Parathyroid adenoma (tissue), 2 donors: ENCODE data around the gene SPPL2C.
"Not testable (repeated sequence)": the region's sequence is repeated elsewhere in the genome, so short reads cannot be mapped to it uniquely, and the experiment has no call there.

Source experiments
- H2AFZ ChIP-seq: fragments of 300-600 bp; sonication (generic); one replicate; pipeline ENCODE4 v1.7.0; 2017; ENCODE audit warnings: antibody characterized with exemption, mild to moderate bottlenecking
- H3K27ac ChIP-seq: fragments of 300-600 bp; sonication (generic); one replicate; pipeline ENCODE4 v1.7.0; 2017
- H3K27me3 ChIP-seq: fragments of 300-600 bp; sonication (generic); one replicate; pipeline ENCODE4 v1.7.0; 2017; ENCODE audit warnings: low read length; ENCODE audit not compliant: control insufficient read depth, insufficient read depth
- H3K36me3 ChIP-seq: fragments of 300-600 bp; sonication (generic); one replicate; pipeline ENCODE4 v1.7.0; 2017; ENCODE audit warnings: low read length; ENCODE audit not compliant: control insufficient read depth, insufficient read depth
- H3K4me1 ChIP-seq: fragments of 300-600 bp; sonication (generic); one replicate; pipeline ENCODE4 v1.7.0; 2017; ENCODE audit warnings: control low read depth
- H3K4me2 ChIP-seq: fragments of 300-600 bp; sonication (generic); one replicate; pipeline ENCODE4 v1.7.0; 2017; ENCODE audit warnings: low read length
- H3K4me3 ChIP-seq: fragments of 300-600 bp; sonication (generic); one replicate; pipeline ENCODE4 v1.7.0; 2017; ENCODE audit warnings: low read depth, low read length
- H3K79me2 ChIP-seq: fragments of 300-600 bp; sonication (generic); one replicate; pipeline ENCODE4 v1.7.0; 2017; ENCODE audit warnings: control low read depth
- H3K9ac ChIP-seq: fragments of 300-600 bp; sonication (generic); one replicate; pipeline ENCODE4 v1.7.0; 2017; ENCODE audit warnings: mild to moderate bottlenecking
- H3K9me3 ChIP-seq: fragments of 300-600 bp; sonication (generic); one replicate; pipeline ENCODE4 v1.7.0; 2017; ENCODE audit warnings: low read length; ENCODE audit not compliant: control insufficient read depth
- CTCF ChIP-seq: fragments of 300-600 bp; sonication (generic); IDR thresholded peaks from one replicate; pipeline ENCODE4 v1.7.0; 2017; ENCODE audit warnings: antibody characterized with exemption, mild to moderate bottlenecking
- donor health status: primary hyperparathyroidism.

The SPPL2C gene

GRCh38 chr17:45855691-45856336 lies 11.1 kb downstream of the SPPL2C start:
- Histone ChIP-seq H3K79me2 (no peaks in the 10 kb centered on the region), H3K4me2 (no peak overlapping the region), H3K36me3 (no peaks in the 10 kb centered on the region), H3K4me3 (no peak overlapping the region), H3K27ac (no peak overlapping the region), H3K9me3 (no peaks in the 10 kb centered on the region), H3K27me3 (no peaks in the 10 kb centered on the region), H2AFZ (no peak overlapping the region), H3K9ac (no peak overlapping the region), H3K4me1 (peaks cover 5% of the 10 kb centered on the region)
- no peak for TF ChIP-seq CTCF

GRCh38 chr17:45857977-45858708 lies 13.5 kb downstream of the SPPL2C start:
- peaks cover 5% of the 10 kb centered on the region for H3K4me1 ChIP-seq
- TF ChIP-seq CTCF: no peak
- peak overlapping the region; percentile 68 for H2AFZ ChIP-seq
- no peaks in the 10 kb centered on the region for H3K27me3 ChIP-seq
- no peaks in the 10 kb centered on the region for H3K9me3 ChIP-seq
- H3K36me3 ChIP-seq: no peaks in the 10 kb centered on the region
- no peak overlapping the region for H3K4me2 ChIP-seq
- no peaks in the 10 kb centered on the region for H3K79me2 ChIP-seq
- H3K9ac ChIP-seq: no peak overlapping the region
- no peak overlapping the region for H3K27ac ChIP-seq
- no peak overlapping the region for H3K4me3 ChIP-seq

- Histone ChIP-seq H3K27ac (no peak overlapping the region), H3K27me3 (no peaks in the 10 kb centered on the region), H3K36me3 (no peaks in the 10 kb centered on the region), H3K4me1 (peaks cover 5% of the 10 kb centered on the region), H2AFZ (no peak overlapping the region), H3K4me3 (no peak overlapping the region), H3K79me2 (no peaks in the 10 kb centered on the region), H3K9ac (no peak overlapping the region), H3K9me3 (no peaks in the 10 kb centered on the region), H3K4me2 (no peak overlapping the region)
- TF ChIP-seq CTCF: no peak
These were observed 16.5 kb downstream of the SPPL2C start for GRCh38 chr17:45861165-45861564.

GRCh38 chr17:45862127-45862526 lies 17.4 kb downstream of the SPPL2C start:
- H3K4me2 ChIP-seq, H2AFZ ChIP-seq, H3K27me3 ChIP-seq, H3K9ac ChIP-seq, H3K4me1 ChIP-seq, H3K9me3 ChIP-seq, H3K27ac ChIP-seq, H3K36me3 ChIP-seq, H3K4me3 ChIP-seq, H3K79me2 ChIP-seq: not testable (repeated sequence)

- no peaks in the 10 kb centered on the region for H3K27me3 ChIP-seq
- no peak for TF ChIP-seq CTCF
- no peak overlapping the region for H3K9ac ChIP-seq
- no peaks in the 10 kb centered on the region for H3K36me3 ChIP-seq
- H3K4me3 ChIP-seq: no peak overlapping the region
- no peaks in the 10 kb centered on the region for H3K79me2 ChIP-seq
- H3K4me1 ChIP-seq: no peaks in the 10 kb centered on the region
- H3K4me2 ChIP-seq: no peak overlapping the region
- H3K9me3 ChIP-seq: no peaks in the 10 kb centered on the region
- H2AFZ ChIP-seq: no peak overlapping the region
- H3K27ac ChIP-seq: no peak overlapping the region
These were observed 19.4 kb downstream of the SPPL2C start for GRCh38 chr17:45863857-45864654.
